ENCODE measurements around the gene CLEC16A.
"Not testable (repeated sequence)": the region's sequence is repeated elsewhere in the genome, so short reads cannot be mapped to it uniquely, and the experiment has no call there.

Gene CLEC16A

DNA sequence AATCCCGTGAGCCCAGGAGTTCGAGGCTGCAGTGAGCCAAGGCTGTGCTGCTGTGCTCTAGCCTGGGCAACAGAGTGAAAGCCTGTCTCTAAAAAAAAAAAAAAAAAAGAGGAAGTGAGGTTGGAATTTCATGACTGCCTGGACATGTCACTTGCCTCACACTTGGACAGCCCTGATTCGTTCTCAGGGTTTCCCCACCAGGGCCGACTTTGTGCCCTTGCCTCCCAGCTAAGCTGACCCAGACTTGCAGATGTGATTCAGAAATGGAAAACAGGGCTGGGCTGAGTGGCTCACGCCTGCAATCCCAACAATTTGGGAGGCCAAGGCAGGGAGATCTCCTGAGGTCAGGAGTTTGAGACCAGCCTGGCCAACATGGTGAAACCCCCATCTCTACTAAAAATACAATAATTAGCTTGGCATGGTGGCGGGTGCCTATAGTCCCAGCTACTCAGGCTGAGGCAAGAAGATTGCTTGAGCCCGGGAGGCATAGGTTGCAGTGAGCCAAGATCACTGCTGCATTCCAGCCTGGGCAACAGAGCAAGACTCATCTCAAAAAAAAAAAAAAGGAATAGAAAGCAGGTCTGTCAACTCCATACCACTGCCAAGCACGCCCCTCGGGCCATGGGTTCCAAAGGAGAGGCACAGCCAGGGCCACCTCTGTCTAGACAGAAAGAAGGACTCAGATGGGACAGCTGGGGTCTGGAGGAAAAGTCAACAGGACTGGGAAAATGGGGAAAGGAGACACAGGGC is 264.7 kb downstream of the CLEC16A start:
- DNase-seq = peak; percentile 93 to 97 (median 94)

DNA sequence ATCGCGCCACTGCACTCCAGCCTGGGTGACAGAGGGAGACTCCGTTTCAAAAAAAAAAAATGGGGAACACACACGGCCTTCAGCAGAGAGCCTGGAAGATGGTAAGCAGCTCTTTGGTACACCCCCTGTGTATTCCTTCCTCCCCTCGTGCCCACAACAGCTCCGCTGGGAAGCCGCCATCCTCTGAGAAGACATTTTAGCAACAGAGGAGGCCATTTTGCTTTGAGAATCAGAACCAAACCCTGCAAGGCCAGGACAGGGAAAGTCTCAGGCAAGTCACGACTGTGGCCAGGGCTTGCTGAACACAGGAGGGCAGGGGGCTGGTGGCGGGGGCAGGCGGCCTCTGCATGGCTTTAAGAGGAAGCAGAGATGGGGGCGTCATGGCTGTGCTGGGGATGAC is 265.9 kb downstream of the CLEC16A start:
- DNase-seq = no peak

DNA sequence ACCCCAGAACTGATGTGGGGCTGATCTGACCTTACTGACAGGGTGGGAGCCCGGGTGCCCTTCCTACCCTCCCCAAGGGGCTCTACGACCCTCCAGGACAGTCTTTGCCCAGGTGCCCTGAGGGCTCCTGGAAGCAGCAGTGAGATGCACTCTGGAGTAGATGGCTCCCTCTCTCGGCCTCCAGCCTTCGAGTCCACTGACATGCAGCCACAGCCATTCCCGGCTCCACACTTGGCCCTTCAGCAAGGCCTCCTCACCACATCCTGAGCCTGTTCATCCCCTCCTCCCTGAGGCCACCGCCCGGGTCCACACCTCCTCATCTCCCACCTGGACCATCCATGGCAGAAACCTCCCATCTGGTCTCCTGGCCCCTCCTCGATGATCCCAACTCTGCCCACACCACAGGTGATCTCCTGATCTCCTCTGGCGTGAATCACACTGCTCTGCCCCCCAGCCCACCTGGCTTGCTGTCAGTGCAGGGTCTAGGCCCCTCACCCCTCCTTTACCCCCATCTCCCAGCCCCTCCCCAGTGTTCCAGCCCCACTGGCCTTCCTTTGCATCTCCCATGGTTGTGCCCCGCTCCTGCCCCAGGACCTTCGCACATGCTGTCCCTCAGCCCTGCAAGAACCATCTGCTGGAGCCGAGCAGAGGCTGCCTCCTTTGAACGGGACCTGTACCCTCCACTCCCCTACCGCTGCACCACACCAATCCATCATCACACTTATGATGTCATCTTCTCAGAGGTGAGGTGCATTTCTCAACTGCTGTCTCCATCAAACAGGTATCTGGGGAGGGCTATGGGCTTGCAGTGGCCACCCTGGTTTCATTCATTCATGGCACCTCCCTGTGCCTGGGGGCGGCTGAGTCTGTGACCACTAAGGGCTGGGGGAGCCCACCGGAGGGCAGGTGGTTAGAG is 267.0 kb downstream of the CLEC16A start:
- DNase-seq = no peak

DNA sequence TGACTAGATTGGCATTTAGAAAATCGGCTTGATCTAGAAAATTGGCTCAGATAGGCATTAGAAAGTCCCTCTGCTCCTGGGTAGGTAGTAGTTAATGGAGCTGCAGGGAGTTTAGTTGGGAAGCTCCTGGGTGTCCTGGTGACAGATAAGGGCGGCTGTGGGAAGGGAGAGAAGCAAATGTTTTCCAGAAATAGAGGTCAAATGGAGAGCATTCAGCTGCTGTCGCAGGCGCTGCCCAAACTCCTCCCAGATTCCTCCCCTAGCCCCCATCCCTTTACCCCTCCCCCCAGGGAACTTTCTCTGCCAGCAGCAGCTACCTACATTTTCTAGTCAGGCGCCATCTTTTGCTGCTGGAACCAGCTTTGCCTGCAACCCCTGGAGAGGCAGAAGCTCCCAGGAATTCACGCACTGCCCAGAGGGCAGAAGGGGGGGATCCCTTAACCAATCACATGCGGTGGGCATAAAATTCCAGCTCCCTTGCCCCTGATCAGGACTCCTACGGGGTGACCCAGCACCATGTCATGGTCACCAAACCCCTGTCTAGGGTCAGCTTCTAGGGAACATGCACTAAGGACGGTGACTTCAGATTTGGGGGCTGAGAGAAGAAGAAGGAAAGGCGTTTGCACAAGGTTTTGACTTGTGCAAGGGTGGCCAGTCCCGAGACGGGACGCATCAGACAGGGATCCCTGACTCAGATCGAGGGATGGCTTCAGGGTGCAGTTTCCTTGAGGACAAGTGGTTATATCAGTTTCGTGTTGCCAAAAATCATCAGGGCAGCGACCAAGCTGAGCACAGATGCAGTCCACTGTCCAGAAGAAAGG is 267.8 kb downstream of the CLEC16A start:
- peak; percentile 79 to 91 (median 85) for DNase-seq

DNA sequence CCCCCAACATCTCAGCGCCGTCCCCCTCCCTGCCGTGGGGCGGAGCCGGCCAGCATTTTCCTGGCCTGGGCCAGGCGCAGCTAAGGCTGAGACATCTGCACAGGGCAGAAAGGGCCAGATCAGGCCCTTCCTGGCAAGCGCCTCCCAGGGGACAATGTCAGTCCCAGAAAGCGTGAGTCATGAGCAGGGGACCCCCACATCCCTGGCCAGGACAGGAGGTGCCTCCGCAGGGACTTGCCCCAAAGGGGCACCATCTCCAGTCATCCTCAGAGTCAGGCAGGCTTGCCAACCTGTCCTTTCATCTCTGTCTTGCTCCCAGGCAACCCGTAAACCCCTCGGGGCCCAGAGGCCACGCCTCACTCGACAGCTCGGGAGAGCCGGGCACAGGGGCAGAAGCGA is 268.4 kb downstream of the CLEC16A start:
- DNase-seq = peak in 1 of 3 donors; percentile 27

DNA sequence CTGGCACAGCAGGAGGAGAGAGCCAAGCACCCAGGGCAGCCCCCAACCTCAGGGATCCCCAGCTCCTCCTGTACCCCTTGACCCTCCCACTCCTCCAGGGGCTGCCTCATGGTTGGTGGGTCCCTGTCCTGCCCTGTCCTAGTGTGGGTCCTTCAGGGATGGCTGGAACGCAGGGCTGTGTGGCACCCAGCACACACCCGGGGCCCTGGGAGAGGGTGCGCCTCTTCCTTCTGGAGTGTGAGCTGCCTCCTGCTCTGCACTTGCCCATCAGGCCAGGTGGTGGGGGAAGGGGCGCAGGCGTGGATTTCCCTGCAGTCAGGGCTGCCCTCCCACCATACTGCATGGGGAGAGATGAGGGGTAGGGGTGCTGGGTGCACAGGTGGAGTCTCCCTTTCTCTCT is 269.0 kb downstream of the CLEC16A start:
- DNase-seq = no peak

DNA sequence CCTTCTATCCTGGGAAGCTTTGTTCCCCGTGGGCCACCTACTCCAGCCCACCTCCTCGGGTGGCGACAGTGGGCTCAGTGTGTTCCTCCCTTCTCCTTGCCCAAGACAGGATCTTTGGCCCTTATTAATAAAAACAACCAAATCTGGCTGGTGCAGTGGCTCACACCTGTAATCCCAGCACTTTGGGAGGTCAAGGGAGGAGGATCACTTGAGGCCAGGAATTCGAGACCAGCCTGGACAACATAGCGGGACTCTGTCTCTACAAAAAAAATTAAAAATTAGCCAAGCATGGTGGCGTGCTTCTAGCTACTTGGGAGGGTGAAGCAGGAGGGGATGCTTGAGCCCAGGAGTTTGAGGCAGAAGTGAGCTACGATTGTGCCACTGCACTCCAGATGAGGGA is 269.4 kb downstream of the CLEC16A start:
- no peak for DNase-seq

DNA sequence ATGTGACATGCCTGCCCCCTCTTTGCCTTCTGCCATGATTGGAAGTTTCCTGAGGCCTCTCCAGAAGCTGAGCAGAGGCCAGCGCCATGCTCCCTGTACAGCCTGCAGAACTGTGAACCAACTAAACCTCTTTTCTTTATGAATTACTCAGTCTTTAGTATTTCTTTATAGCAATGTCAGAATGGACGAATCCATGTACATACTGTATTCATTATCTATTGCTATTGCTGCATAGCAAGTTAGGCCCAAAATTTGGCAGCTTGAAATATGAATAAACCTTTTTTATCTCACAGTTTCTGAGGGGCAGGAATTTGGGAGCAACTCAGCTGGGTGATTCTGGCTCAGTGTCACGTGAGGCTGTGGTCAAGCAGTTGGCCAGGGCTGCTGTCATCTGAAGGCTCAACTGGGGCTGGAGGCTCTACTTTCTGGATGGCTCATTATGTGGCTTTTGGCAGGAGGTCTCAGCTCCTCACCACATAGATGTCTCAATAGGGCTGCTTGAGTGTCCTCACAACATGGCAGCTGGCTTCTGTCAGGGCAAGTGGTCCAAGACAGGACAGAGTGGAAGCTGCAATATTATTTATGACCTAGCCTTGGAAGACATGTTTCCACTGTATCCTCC is 271.7 kb downstream of the CLEC16A start:
- DNase-seq = no peak

DNA sequence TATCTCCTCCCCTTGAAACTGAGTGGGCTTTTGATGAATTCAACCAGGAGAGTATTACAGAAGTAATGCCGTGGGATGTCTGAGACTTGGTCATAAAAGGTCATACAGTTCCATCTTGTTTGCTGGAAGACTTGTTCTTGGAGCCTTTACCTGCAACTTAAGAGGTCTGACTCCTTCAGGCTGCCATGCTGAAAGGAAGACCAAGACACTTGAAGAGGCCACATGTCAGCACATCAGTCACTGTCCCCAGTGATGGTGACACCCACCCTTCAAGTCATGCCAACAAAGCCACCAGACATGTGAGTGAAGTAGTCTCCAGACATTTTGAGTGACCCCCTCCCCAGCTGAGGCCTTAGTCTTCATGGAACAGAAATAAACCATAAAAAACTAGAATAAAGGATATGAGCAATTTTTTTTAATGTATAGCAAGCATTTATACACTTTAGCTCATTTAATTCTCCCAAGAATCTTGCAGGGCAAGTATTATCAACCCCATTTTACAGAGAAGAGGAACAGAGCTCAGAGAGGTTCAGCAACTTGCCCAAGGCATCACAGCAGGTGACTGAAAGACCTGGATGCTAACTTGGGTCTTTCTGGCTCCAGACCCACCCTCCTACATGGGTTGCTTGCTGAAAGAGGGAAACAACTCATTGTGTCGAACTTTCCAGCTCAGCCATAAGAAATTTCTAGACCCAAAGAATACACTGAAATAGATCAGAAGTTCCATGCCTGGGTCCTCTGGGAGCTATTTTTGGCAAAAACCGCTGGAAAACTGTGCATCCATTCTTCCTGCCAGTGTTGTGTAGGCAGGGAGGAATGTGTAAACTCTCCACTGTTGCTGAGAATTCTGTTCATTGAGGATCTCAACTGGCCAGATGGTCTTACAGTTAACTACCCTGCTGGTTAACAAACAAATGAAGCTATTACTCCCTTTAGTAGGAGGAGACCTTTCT is 273.6 kb downstream of the CLEC16A start:
- no peak for DNase-seq

DNA sequence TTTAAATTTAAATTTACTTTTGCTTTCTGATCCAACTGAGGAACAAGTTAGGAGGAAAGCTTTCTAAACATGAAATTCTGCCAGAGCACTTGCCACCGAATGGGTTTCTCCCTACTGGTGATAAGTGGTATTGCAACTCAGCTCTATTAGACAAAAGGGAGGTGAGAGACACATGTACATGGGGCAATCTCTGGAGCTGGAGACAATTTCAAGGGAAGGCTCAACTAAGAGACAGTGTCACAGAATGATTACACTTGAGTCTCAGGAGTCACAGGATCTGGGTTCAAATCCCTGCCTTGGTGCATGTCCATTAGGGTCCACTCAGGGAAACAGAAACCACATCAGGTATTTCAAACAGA is 274.2 kb downstream of the CLEC16A start:
- peak in 1 of 3 donors; percentile 38 for DNase-seq

DNA sequence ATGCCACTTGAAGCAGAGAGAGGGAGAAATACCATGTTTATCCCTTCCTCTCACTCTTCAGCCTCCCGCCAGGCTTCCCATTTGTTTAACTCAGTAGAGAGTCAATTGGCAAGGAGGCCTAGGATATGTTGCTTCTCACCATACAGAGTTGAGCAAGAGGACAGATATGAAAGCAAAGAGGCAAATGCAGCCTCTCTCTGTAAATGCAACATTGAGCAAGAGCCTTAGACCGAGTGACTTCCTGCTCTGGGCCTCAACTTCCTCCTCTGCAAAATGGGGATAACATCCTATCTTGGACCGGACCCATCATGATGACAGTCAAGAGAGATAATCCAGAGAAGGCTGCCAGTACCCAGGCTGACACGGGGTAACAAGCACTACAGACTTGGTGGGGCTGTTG is 274.8 kb downstream of the CLEC16A start:
- DNase-seq = peak; percentile 48 to 70 (median 57)

DNA sequence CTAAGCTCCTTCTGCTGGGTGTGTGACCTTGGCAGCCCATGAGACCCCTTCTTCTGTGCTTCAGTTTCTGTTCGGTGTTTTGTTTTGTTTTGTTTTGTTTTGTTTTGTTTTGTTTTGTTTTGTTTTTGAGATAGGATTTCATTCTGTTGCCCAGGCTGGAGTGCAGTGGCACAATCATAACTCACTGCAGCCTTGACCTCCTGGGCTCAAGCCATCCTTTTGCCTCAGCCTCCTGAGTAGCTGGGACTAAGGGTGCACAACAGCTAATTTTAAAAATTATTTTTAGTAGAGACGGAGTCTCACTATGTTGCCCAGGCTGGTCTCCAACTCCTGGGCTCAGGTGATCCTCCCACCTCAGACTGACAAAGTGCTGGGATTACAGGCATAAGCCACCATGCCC is 276.1 kb downstream of the CLEC16A start:
- not testable (repeated sequence) for DNase-seq

DNA sequence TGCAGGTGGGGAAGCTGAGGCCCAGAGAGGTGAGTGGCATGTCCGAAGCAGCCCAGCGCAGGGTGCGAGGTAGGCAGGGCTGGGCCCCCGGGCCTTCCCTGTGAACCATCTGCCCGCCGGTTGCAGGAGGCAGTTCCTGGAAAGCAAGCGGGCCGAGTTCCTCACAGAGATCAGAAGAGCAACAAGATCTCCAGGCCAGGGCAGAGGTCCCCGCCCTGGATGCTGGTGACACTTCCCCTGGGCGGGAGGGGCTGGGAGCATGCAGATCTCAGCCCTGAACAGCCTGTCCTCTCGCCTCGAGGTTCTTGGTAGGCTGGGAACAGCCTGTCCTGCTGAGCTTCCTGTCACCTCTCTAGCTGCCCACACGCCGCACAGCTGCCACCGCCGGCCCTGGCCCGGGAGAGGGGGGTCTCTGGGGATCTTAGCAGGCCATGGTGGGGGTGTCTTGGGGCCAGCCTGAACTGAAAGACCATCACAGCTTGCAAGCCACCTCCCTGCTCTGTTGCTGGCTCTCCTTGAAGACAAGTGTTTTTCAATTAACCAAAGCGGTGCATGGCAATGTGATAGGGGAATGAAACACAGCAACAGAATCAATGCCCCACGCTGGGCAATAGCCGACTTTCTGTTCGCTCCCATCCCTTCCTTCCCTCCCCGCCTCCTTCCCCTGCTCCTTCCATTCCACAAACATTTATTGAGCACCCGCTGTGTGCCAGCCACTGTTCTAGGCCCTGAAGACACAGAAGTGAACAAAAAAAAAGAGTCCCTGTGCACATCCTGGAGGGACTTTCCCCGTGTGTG is 279.9 kb downstream of the CLEC16A start:
- DNase-seq = peak; percentile 84 to 91 (median 87)

DNA sequence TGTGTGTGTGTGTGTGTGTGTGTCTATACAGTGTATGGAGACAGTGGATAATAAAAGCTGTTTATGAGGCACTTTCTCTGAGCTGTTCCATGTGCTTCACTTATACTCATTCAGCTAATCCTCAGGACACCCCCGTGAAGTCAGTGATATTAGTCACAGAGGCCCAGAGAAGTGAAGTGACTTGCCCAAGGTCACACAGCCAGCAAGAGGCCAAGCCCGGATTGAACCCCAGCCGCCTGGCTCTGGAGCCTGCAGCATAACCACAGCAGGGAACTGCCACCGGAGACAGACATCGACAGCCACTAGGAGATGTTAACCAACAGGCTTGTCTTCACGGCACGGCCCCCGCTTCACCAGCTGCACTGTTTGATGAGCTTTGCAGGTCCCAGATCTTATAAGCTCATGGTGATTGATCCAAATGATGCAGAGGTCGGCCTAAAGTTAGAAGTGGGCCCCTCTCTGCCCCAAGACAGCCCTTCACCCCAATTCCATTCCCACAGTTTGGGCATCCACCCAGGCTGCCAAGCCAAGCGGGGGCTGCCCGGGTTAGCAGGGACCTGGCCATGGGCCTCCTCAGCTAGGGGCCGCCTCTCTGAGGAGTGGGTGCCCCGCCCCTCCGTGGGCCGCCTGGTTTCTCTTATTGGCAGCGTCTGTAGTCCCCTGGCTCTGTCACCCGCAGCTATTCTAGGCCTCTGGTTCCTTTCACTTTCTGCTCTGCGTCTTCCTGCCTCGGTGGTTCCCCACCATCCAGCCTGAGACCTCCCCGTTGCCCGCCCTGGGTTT is 280.7 kb downstream of the CLEC16A start:
- peak; percentile 58 to 77 (median 72) for DNase-seq

DNA sequence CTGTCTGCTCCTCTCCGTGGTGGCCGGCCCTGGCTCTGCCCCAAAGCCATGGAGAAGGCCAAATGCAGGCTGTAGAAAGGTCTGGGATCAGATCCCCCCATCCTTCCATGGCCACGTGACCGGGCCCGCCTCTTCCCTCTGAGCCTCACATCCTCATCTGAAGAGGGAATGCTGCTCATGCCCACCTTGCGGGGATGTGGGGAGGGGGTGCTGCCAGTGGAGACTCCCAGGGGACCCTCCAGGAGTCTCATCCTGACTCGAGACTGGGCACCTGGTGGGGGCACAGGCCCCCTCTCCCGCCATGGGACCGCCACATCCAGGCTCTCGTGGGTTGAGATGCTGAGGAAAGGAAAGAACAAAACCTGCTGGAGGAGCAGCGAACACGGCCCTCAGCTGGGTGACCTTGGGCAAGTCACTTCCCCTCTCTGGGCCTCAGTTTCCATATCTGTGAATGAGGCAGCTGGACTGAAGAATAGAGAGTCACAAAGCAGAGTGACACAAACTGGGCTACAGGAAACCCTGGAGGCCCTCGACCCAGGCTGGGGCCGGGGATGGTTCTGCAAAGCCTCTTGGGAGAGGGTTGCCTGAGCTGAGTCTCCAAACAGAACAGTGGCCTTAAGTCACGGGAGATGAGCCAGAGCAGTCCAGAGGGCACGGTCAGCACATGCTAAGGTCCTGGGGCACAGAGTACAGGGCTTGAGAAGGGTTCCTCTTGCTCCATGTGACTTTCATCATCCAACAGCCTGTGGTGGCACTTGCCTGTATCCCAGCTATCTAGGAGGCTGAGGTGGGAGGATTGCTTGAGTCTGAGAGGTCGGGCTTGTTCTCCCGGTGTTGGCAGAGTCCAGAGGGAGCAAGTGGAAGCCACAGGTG is 281.5 kb downstream of the CLEC16A start:
- DNase-seq = no peak

DNA sequence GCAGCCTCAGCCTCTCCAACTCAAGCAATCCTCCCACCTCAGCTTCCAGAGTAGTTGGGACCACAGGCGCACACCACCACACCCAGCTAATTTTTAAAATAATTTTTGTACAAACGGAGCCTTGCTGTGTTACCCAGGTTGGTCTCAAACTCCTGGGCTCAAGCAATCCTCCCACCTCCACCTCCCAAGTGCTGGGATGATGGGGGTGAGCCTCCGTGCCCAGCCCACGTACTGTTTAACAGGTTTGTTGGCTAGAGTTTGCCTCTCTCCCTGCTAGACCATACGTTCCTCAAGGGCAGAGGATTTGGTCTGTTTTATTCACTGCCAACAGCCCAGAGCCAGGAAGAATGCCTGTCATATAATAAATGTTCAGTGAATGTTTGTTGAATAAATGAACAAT is 285.1 kb downstream of the CLEC16A start:
- no peak for DNase-seq

DNA sequence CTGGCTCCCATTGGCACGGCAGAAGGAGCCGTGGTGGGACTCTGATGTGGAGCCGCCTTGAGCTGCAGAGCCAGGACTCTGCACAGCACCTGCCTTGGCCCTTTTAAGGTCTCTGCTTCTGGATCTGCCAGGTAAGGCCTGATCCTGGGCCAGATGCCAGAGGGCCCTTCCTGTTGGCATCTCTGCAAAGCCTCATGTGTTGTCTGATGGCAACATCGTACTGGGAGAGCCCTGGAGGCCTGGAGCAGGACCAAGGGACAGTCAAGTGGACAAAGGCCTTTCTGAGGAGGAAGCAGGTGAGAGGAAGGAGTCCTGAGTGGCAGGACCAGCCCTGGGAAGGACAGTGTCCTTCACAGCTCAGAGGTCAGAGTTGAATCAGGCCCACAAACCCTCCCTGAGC is 285.5 kb downstream of the CLEC16A start:
- no peak for DNase-seq

DNA sequence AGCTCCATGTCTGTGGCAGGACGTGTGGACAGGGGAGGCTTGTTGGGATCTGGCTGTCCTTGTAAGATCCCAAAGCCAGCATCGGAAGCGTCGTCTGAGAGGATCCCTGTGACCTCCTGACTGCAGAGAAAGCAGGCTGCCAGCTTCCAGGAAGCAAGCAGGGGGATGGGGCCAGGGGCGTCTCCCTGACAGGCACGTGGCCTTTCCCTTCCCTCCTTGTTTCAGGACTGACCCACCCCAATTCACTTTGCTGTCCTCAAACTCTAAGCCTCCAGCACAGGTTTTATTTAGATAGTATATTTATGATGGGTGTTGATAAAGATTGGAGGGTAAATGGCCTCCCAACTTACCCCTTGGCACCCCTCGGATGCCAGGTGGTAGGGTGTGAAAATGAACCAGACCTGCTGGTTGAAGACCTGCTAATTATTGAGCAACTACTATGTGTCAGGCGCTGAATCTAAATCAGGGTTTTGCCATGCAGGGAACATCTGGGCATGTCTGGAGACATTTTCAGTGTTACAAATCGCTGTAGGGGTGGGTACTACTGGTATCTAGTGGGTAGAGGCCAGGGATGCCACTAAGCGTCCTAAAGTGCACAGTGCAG is 287.1 kb downstream of the CLEC16A start:
- no peak for DNase-seq

Data from suppressor macrophage treated with lipopolysaccharide for 1 hour (primary cell).